D721Med (cell line): ENCODE measurements around the gene DAPK1.

Source experiments
- DNase-seq: peaks from one replicate; pipeline ENCODE4 v3.0.0; 2011; ENCODE audit warnings: low spot score; ENCODE audit not compliant: insufficient read length
- FAIRE-seq: peaks from 2 replicates; lab custom pipeline; 2011; peaks lifted over from hg19 to GRCh38; lab: Jason Lieb, UNC
- CTCF ChIP-seq: IDR thresholded peaks from 2 replicates; pipeline ENCODE4 v1.5.1; 2012; ENCODE audit warnings: mild to moderate bottlenecking, control low read depth; ENCODE audit not compliant: insufficient read depth; ENCODE audit errors: missing control alignments

Gene DAPK1

DNA sequence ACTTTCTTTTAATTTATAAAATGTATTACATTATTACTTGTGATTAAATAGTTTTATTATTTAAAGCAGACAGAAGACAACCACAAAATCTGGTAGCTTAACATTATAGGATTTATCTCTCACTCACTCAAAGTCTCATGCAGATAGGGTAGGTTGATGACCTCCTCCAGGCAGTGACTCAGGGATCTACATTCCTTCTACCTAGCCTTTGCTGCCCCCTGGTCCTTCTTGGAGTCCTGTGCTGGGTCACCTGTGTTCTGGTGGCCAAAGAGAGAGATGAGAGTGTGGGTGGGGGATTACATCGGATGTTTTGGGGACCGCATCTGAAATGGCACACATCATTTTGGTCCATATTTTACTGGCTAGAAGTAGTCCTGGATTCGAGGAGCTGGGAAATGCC is 132.6 kb downstream of the DAPK1 start:
- FAIRE-seq (no peak), DNase-seq (no peak)
- TF ChIP-seq CTCF, result no peak

DNA sequence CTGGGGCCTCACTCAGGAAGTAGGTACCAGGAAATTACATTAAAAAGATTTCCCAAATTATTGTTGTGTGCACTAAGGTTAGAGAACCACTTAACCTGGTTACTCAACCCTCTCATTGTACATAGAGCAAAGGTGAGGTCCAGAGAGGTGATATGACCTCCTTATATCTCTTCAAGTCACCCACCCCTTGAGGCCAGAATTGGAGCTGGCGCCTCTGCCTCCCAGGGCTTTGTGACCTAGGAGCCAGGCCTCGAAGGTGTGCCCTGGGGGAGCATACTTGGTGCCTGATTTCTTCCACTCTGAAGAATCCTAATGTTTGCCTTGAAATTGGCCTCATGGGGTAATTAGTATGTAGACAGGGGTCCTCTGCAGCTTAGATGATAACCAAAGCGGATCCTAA is 133.2 kb downstream of the DAPK1 start:
- no peak for FAIRE-seq

GRCh38 chr9:87635656-87636501 is 138.2 kb downstream of the DAPK1 start:
- TF ChIP-seq CTCF, result no peak
- FAIRE-seq, result no peak
- DNase-seq, result no peak

More for the DNA sequence above, 133.2 kb downstream of the DAPK1 start:
- DNase-seq, result no peak
- no peak for TF ChIP-seq CTCF

GRCh38 chr9:87638292-87638691 is 140.6 kb downstream of the DAPK1 start:
- DNase-seq (no peak), FAIRE-seq (no peak)
- no peak for TF ChIP-seq CTCF

DNA sequence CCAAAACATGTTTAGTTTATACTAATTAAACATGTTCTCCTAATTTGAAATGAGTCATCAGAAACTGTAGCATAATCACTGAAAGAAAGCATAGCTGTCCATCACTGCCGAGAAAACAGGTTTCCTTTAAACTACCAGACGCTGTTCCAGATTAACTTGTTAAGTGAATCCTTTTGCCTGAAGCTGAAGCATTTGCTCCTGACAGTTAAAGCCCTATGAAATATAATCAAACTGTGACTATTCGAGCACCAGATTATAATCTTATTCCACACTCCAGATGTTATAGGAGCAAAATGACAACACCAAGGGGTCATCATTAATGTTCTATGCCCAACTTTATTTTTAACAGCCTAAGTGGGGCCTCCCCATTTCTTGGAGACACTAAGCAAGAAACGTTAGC is 142.3 kb downstream of the DAPK1 start:
- TF ChIP-seq CTCF, result no peak
- FAIRE-seq, result no peak

DNA sequence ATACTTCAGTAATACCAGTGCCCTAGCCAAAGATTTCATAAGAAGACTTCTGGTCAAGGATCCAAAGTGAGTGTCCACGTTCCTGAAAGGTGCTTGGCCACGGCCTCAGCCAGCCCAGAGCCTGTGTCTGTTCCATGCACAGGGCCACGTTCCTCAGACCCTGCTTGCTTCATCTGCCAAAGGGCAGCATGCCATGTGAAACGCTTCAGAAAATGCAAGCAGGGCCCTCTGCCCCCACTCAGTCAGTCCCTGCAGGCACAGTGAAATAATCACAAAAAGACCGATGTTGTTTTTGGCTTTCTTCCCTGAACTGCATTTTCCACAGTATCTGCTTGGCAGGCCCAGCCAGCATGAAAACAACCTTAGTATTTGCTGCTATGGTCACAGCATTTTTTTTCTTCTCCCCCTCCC is 142.7 kb downstream of the DAPK1 start:
- TF ChIP-seq CTCF, result no peak
- no peak for DNase-seq
- FAIRE-seq, result no peak

More for the DNA sequence above, 142.3 kb downstream of the DAPK1 start:
- no peak for DNase-seq

DNA sequence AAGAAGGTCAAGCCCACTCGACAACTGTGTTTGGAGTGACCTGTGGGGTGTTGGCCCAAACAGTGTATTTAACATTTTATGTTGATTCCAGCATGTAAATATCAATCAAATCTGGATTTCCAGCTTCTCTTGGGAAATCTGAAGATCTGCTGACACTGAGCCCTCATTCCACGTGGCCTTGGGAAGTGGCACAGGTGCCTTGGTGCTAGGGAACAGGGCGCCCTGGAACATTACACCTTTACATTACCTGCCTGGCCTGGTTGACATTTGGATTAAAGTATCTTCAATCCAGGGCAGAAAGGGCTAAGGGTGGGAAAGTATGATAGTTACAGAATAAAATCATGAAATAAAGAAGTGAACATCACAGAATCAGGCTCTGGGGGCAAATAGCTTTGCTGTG is 143.4 kb downstream of the DAPK1 start:
- no peak for FAIRE-seq
- TF ChIP-seq CTCF, result no peak
- no peak for DNase-seq
